ENCODE measurements around the gene NCKAP5L.

Gene NCKAP5L

GRCh38 chr12:49766115-49766455 is 62.1 kb downstream of the NCKAP5L start:
- no peaks in the 10 kb centered on the region for H3K9me2 ChIP-seq (replicated peaks; ENCODE audit: control insufficient read depth, low read length)
- H3K4me2 ChIP-seq (ENCODE audit: low read length): no peak overlapping the region
- H3K36me3 ChIP-seq (ENCODE audit: control insufficient read depth, low read length): peaks cover 39% of the 10 kb centered on the region
- H3K9me3 ChIP-seq (ENCODE audit: control insufficient read depth, insufficient read depth, low read length): no peaks in the 10 kb centered on the region
- no peak overlapping the region for H3K4me3 ChIP-seq (ENCODE audit: low read length)
- H3F3A ChIP-seq (ENCODE audit: control insufficient read depth, insufficient read depth): peaks cover 15% of the 10 kb centered on the region
- 0 out of 2 replicates have a peak, but pooled peaks cover 3% of the 10 kb centered on the region for H4K20me1 ChIP-seq (ENCODE audit: control insufficient read depth, insufficient read depth, low read depth, low read length)
- no peaks in the 10 kb centered on the region for H3K79me2 ChIP-seq (ENCODE audit: control insufficient read depth, low read length)
- H3K27me3 ChIP-seq (ENCODE audit: control insufficient read depth, low read length): no peaks in the 10 kb centered on the region
- 0 out of 2 replicates have a peak, but pooled peaks cover 6% of the 10 kb centered on the region for H3K4me1 ChIP-seq (ENCODE audit: control insufficient read depth, low read length)
- TF ChIP-seq CTCF (IDR thresholded peaks at IDR 0.05; ENCODE audit: low read depth, low read length, poor library complexity, severe bottlenecking) (no peak), EZH2phosphoT487 (IDR thresholded peaks at IDR 0.05; ENCODE audit: borderline replicate concordance, low read length) (no peak)
- no peak overlapping the region for H3K27ac ChIP-seq (ENCODE audit: low read depth, low read length)

GRCh38 chr12:49764126-49764525 is 64.1 kb downstream of the NCKAP5L start:
- H3K4me2 ChIP-seq (ENCODE audit: low read length): no peak overlapping the region
- no peak overlapping the region for H3K27ac ChIP-seq (ENCODE audit: low read depth, low read length)
- H3K9me3 ChIP-seq (ENCODE audit: control insufficient read depth, insufficient read depth, low read length): no peaks in the 10 kb centered on the region
- H3F3A ChIP-seq (ENCODE audit: control insufficient read depth, insufficient read depth): peaks cover 15% of the 10 kb centered on the region
- no peaks in the 10 kb centered on the region for H3K79me2 ChIP-seq (ENCODE audit: control insufficient read depth, low read length)
- H3K9me2 ChIP-seq (replicated peaks; ENCODE audit: control insufficient read depth, low read length): no peaks in the 10 kb centered on the region
- no peaks in the 10 kb centered on the region for H3K27me3 ChIP-seq (ENCODE audit: control insufficient read depth, low read length)
- TF ChIP-seq EZH2phosphoT487 (IDR thresholded peaks at IDR 0.05; ENCODE audit: borderline replicate concordance, low read length) (no peak), CTCF (IDR thresholded peaks at IDR 0.05; ENCODE audit: low read depth, low read length, poor library complexity, severe bottlenecking) (no peak)
- no peak overlapping the region for H3K4me3 ChIP-seq (ENCODE audit: low read length)
- H3K36me3 ChIP-seq (ENCODE audit: control insufficient read depth, low read length): peaks cover 55% of the 10 kb centered on the region
- 0 out of 2 replicates have a peak, but pooled peaks cover 6% of the 10 kb centered on the region for H3K4me1 ChIP-seq (ENCODE audit: control insufficient read depth, low read length)
- H4K20me1 ChIP-seq (ENCODE audit: control insufficient read depth, insufficient read depth, low read depth, low read length): 0 out of 2 replicates have a peak, but pooled peaks cover 3% of the 10 kb centered on the region

- H3K9me2 ChIP-seq (replicated peaks; ENCODE audit: control insufficient read depth, low read length): no peaks in the 10 kb centered on the region
- peaks cover 15% of the 10 kb centered on the region for H3F3A ChIP-seq (ENCODE audit: control insufficient read depth, insufficient read depth)
- H3K4me1 ChIP-seq (ENCODE audit: control insufficient read depth, low read length): 0 out of 2 replicates have a peak, but pooled peaks cover 6% of the 10 kb centered on the region
- 0 out of 2 replicates have a peak, but pooled peaks cover 3% of the 10 kb centered on the region for H4K20me1 ChIP-seq (ENCODE audit: control insufficient read depth, insufficient read depth, low read depth, low read length)
- H3K4me3 ChIP-seq (ENCODE audit: low read length): no peak overlapping the region
- no peaks in the 10 kb centered on the region for H3K79me2 ChIP-seq (ENCODE audit: control insufficient read depth, low read length)
- H3K27me3 ChIP-seq (ENCODE audit: control insufficient read depth, low read length): no peaks in the 10 kb centered on the region
- no peak for TF ChIP-seq EZH2phosphoT487 (IDR thresholded peaks at IDR 0.05; ENCODE audit: borderline replicate concordance, low read length)
- TF ChIP-seq CTCF (IDR thresholded peaks at IDR 0.05; ENCODE audit: low read depth, low read length, poor library complexity, severe bottlenecking): peak; percentile 89
- H3K36me3 ChIP-seq (ENCODE audit: control insufficient read depth, low read length): peaks cover 65% of the 10 kb centered on the region
- H3K4me2 ChIP-seq (ENCODE audit: low read length): no peak overlapping the region
- H3K9me3 ChIP-seq (ENCODE audit: control insufficient read depth, insufficient read depth, low read length): no peaks in the 10 kb centered on the region
- H3K27ac ChIP-seq (ENCODE audit: low read depth, low read length): no peak overlapping the region
Measured at GRCh38 chr12:49763006-49763591, 65.1 kb downstream of the NCKAP5L start.
